Measurements from ENCODE around the gene VTI1A. TPM values are rescaled to one million over a fixed set of nuclear protein-coding genes. Genes with fewer than 3 reads are reported as not detected.
A peak's percentile ranks its signal among the peaks of the same experiment; 100 is the strongest.

The VTI1A gene
- total and polyA plus RNA-seq, 2 of the 13 experiments (the other 11 are each of a cell fraction or from before 2014, with no cell fraction given) = 11.7 to 32.7 TPM

- TF ChIP-seq RORA (CRISPR knock-in tag; IDR thresholded peaks at IDR 0.05) (0 out of 2 replicates have a peak, but pooled peaks have one; percentile 44), NR2F1 (CRISPR knock-in tag; IDR thresholded peaks at IDR 0.05) (peak; percentile 84 to 90), SIX4 (CRISPR knock-in tag; IDR thresholded peaks at IDR 0.05) (peak; percentile 62; the same call in 1 of the 2 replicates), TFDP2 (CRISPR knock-in tag; IDR thresholded peaks at IDR 0.05) (0 out of 2 replicates have a peak, but pooled peaks have one; percentile 40), RAD21 (CRISPR knock-in tag; IDR thresholded peaks at IDR 0.05) (0 out of 2 replicates have a peak, but pooled peaks have one; percentile 24), TBX2 (CRISPR knock-in tag; IDR thresholded peaks at IDR 0.05; ENCODE audit: borderline replicate concordance) (peak; percentile 98), PATZ1 (CRISPR knock-in tag; IDR thresholded peaks at IDR 0.05) (peak; percentile 62; the same call in 1 of the 2 replicates), CBX1 (IDR thresholded peaks at IDR 0.05; ENCODE audit: low read depth) (peak; percentile 30), HDAC2 (CRISPR knock-in tag; IDR thresholded peaks at IDR 0.05) (peak; percentile 88), ARID3A (IDR thresholded peaks at IDR 0.05; ENCODE audit: low read depth, low read length) (peak; percentile 74), NCOR1 (IDR thresholded peaks at IDR 0.05; ENCODE audit: borderline replicate concordance, low read length) (peak; percentile 70; the same call in 1 of the 2 replicates), DRAP1 (CRISPR knock-in tag; IDR thresholded peaks at IDR 0.05) (peak; percentile 63; the same call in 1 of the 2 replicates), ZNF550 (CRISPR knock-in tag; IDR thresholded peaks at IDR 0.05; ENCODE audit: borderline replicate concordance) (no peak), CSRNP1 (CRISPR knock-in tag; IDR thresholded peaks at IDR 0.05) (0 out of 2 replicates have a peak, but pooled peaks have one; percentile 44), ATF2 (CRISPR knock-in tag; IDR thresholded peaks at IDR 0.05) (peak; percentile 69; the same call in 1 of the 2 replicates), ZMYM4 (CRISPR knock-in tag; IDR thresholded peaks at IDR 0.05) (peak; percentile 76), MEF2D (CRISPR knock-in tag; IDR thresholded peaks at IDR 0.05) (peak; percentile 76), MAX (IDR thresholded peaks at IDR 0.05) (peak; percentile 58), HHEX (CRISPR knock-in tag; IDR thresholded peaks at IDR 0.05) (peak; percentile 52; the same call in 1 of the 2 replicates), HDAC1 (CRISPR knock-in tag; IDR thresholded peaks at IDR 0.05) (peak; percentile 36; the same call in 1 of the 2 replicates)
Measured at GRCh38 chr10:112728118-112728883, 281.3 kb downstream of the VTI1A start (continued).

Measured in HepG2 (cell line).